Fibroblast of mammary gland (primary cell): ENCODE measurements around the gene CHD6.

Source experiments
- DNase-seq: peaks from one replicate; pipeline ENCODE4 v3.0.0-alpha.2; 2010; ENCODE audit warnings: low read depth
- H3K4me3 ChIP-seq: 2 replicates; pipeline ENCODE4 v1.5.1; 2011; ENCODE audit warnings: low read depth, mild to moderate bottlenecking, low read length, moderate library complexity; ENCODE audit not compliant: control insufficient read depth
- CTCF ChIP-seq: conservative IDR thresholded peaks from 2 replicates; pipeline ENCODE4 v1.5.1; 2011; ENCODE audit warnings: low read depth, low read length, inconsistent platforms; ENCODE audit not compliant: control insufficient read depth, insufficient read depth

Gene CHD6

GRCh38 chr20:41418031-41418430 is 200.1 kb downstream of the CHD6 start:
- H3K4me3 ChIP-seq: no peak overlapping the region
- DNase-seq: no peak
- no peak for TF ChIP-seq CTCF

- no peak for TF ChIP-seq CTCF
- no peak for DNase-seq
- no peak overlapping the region for H3K4me3 ChIP-seq
Measured at GRCh38 chr20:41415191-41415590, 203.0 kb downstream of the CHD6 start.

- no peak for TF ChIP-seq CTCF
- H3K4me3 ChIP-seq: no peak overlapping the region
- DNase-seq: no peak
Measured at GRCh38 chr20:41413169-41413568, 205.0 kb downstream of the CHD6 start.

- no peak for TF ChIP-seq CTCF
Measured at GRCh38 chr20:41412324-41413120, 205.7 kb downstream of the CHD6 start.

GRCh38 chr20:41411391-41411847 is 206.8 kb downstream of the CHD6 start:
- peak; percentile 46 for TF ChIP-seq CTCF
- peak; percentile 67 for DNase-seq
- H3K4me3 ChIP-seq: no peak overlapping the region

More at GRCh38 chr20:41412324-41413120, 205.7 kb downstream of the CHD6 start:
- H3K4me3 ChIP-seq: no peak overlapping the region
- no peak for DNase-seq

GRCh38 chr20:41408986-41409385 is 209.2 kb downstream of the CHD6 start:
- no peak for DNase-seq
- no peak for TF ChIP-seq CTCF
- H3K4me3 ChIP-seq: no peak overlapping the region

- no peak overlapping the region for H3K4me3 ChIP-seq
- TF ChIP-seq CTCF: no peak
- no peak for DNase-seq
Measured at GRCh38 chr20:41408156-41408794, 209.9 kb downstream of the CHD6 start.
